Activated CD8-positive, alpha-beta memory T cell treated with anti-CD3 and anti-CD28 coated beads, Interleukin-2, amount 50 U/mL, for 1 hour (primary cell): ENCODE data around the gene DLX4.

Experiments
- DNase-seq: peaks from one replicate; pipeline ENCODE4 v3.0.0-alpha.2; 2020; ENCODE audit errors: extremely low read depth

The DLX4 gene

GRCh38 chr17:49987290-49987585, 18.2 kb downstream of the DLX4 start:
- no peak for DNase-seq

GRCh38 chr17:49987681-49988441, 18.9 kb downstream of the DLX4 start:
- no peak for DNase-seq

GRCh38 chr17:49989518-49989880, 20.5 kb downstream of the DLX4 start:
- no peak for DNase-seq

GRCh38 chr17:49990331-49990730, 21.3 kb downstream of the DLX4 start:
- no peak for DNase-seq

- DNase-seq = no peak
These were observed 21.9 kb downstream of the DLX4 start for GRCh38 chr17:49990921-49991320.

GRCh38 chr17:49991409-49991808, 22.4 kb downstream of the DLX4 start:
- no peak for DNase-seq

- DNase-seq = no peak
These were observed 23.4 kb downstream of the DLX4 start for GRCh38 chr17:49992191-49992932.

GRCh38 chr17:49992933-49993422, 24.0 kb downstream of the DLX4 start:
- no peak for DNase-seq

- no peak for DNase-seq
These were observed 24.6 kb downstream of the DLX4 start for GRCh38 chr17:49993423-49994060.

GRCh38 chr17:49994085-49995054, 25.4 kb downstream of the DLX4 start:
- no peak for DNase-seq

- DNase-seq = no peak
These were observed 26.2 kb downstream of the DLX4 start, which contains the start of gene DLX3 for GRCh38 chr17:49995055-49995738. Gene DLX3 (minus strand): TSS chr17:49995224. CDS start chr17:49994998, 226 bp downstream.

- DNase-seq = no peak
These were observed 27.1 kb downstream of the DLX4 start for GRCh38 chr17:49996121-49996494.

GRCh38 chr17:49996495-49997300, 27.7 kb downstream of the DLX4 start:
- no peak for DNase-seq

GRCh38 chr17:49997301-49997650, 28.3 kb downstream of the DLX4 start:
- DNase-seq = no peak

GRCh38 chr17:49997773-49998703, 29.0 kb downstream of the DLX4 start:
- peak; percentile 78 for DNase-seq

GRCh38 chr17:49998836-49999511, 30.0 kb downstream of the DLX4 start:
- DNase-seq = no peak

- DNase-seq = no peak
These were observed 34.9 kb downstream of the DLX4 start for GRCh38 chr17:50003911-50004310.

GRCh38 chr17:50009282-50009681, 40.3 kb downstream of the DLX4 start:
- DNase-seq = no peak

- DNase-seq = no peak
These were observed 44.1 kb downstream of the DLX4 start for GRCh38 chr17:50013079-50013478.
